DMS 273 treated with DMSO at 0.1 percent for 48 hours (cell line): Measurements from ENCODE around the gene SFT2D1.
"Not testable (repeated sequence)": the region's sequence is repeated elsewhere in the genome, so short reads cannot be mapped to it uniquely, and the experiment has no call there.

ENCODE experiments used
- DNase-seq: peaks from one replicate; lab custom pipeline; 2025; lab: John Stamatoyannopoulos, UW

The SFT2D1 gene

DNA sequence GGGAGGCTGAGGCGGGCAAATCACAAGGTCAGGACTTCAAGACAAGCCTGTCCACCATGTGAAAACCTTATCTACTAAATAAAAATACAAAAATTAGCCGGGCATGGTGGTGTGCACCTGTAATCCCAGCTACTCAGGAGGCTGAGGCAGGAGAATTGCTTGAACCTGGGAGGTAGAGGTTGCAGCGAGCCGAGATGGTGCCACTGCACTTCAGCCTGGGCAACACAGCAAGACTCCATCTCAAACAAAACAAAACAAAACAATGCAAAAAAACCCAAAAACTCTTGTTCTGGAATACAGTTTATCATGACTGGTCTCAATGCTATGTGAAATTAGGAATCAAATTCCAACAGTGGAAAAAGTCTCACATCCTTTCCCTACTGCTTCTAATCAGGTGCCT, 20.1 kb upstream of the SFT2D1 start:
- not testable (repeated sequence) for DNase-seq

DNA sequence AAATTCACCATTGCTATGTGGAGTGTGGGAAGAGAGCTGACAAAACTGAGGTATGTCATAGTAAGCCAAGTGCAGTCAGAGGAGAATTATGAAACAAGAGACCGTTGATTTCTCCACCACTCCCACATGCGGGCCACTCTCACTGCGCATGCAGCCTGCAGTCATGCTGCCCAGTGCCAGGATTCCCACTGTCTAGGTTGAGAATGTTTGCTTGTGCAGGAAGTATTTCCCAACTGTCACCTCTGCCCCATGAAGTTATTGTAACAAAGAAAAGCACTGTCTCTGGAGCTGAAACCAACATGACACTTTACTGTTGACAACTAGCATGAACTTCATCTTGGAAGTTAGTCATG, 18.7 kb upstream of the SFT2D1 start:
- DNase-seq: no peak

DNA sequence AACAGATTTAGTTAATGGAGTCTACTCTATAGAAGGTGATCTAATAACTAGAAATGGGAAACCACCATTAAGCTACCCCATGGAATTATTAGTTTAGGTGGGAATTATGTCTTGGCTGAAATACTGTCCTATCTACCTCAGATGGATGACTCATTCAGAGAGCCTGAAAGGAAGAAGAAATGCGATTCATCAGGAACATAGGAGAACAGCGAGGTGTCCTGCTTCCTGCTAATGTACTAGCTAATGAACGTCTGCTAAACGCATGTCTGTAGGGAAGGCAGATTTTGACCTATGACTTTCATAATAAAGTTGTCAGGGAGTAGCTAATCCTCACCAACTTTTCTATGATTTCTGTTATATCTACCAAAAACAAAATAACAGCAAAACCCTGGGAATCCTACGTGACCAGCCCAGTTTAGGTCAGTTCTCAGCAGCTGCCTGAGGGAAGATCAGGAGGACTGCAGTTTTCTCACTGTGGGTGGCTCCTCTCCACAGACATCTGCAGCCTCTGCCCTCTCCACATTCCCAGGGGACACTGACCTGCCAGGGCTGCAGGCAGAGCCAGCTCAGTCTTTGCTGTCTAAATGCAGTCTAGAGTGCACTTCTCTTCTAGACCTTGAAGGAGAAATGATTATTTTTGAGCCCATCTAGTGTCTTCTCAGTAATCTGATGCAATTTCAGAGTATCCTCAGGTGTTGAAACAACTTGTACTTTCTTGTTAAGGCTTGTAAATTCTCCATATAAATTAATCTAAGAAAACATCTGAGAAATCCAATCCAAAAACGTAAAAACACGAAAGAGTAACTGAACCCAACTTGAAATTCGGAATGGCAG, 18.1 kb upstream of the SFT2D1 start:
- no peak for DNase-seq

DNA sequence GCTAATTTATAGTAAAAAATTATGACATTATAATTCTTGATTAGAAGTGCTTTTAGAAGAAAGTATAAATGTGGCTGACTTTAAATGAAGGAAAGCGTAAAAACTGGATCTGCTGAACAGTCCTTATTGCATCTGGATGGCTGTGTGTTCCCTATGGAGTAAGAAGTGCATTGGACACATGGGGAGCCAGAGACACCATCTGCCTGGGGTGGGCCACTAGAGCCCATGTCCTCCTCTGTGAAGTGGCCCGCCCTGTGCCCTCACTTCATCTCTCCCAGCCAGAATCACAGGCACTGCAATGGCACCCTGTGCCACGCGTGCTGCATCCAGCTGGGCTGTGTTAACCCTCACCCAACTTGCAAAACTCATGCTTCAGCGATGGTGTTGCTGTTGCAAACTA, 13.2 kb upstream of the SFT2D1 start:
- no peak for DNase-seq

DNA sequence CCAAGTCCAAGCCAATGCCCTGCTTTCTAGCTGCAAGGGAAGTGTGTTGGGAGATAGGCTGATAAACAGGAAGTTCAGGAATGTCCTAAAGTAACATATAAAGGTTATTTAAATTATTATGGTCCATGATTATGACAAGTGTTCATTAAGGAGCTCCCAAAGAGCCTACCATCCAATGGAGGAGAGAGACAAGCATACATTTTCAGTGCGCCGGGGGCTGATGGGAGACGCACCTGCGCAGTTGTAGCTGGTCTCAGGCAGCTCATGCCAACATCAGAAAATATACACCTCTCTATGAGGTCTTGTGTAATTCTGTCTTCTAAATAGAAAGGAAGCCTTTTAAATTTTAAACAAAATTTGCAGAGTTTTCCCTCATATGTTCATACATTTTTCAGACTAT, 12.6 kb upstream of the SFT2D1 start:
- no peak for DNase-seq

DNA sequence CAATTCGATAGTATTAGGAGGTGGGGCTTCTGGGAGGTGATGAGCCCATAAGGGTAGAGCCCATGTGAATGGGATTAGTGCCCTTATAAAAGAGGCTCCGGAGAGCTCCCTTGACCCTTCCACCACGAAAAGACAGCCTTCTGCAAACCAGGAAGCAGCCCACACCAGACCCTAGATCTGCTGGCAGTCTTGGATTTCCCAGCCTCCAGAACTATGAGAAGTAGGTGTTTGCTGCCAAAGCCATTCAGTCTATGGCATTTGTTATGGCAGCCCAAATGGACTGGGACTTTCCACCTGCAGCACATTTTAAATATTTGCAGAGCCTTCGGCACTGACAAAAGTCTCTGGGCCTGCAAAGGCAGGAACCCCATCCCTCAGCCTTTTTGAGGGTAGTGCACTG, 11.8 kb upstream of the SFT2D1 start:
- no peak for DNase-seq

DNA sequence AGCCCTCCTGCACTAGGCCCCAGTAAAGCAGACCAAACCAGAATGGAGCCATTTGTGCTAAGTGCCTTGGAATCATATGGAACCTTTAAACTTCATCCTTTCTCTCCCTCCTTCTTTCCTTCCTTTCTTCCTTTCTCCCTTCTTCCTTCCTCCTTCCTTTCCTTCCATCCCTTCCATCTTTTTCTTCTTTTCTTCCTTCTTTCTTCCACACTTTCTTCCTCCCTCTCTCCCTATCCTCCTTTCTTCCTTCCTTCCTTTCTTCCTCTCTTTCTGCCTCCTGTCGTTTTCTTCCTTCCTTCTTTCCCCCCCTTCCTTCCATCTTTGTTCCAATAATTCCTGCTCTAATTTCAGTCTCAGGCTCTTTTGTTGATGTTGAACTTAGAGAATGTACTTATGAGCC, 11.2 kb upstream of the SFT2D1 start:
- no peak for DNase-seq

DNA sequence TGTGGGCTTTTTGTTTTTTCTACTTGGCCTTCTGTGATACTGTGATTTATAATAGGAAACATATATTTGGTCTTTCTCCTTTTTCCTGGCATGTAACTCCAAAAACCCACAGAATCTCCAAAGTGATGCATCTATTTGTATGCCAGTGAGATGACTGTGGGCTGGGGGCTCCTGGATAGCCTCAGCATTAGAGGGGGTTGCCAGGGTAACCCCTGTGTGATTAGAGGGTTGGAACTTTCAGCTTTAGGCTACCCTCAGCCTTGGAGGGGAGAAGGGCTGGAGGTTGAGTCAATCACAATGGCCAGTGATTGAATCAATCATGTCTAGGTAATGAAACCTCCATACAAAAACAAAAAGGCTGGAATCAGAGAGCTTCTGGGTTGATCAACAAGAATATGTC, 10.6 kb upstream of the SFT2D1 start:
- DNase-seq: no peak

DNA sequence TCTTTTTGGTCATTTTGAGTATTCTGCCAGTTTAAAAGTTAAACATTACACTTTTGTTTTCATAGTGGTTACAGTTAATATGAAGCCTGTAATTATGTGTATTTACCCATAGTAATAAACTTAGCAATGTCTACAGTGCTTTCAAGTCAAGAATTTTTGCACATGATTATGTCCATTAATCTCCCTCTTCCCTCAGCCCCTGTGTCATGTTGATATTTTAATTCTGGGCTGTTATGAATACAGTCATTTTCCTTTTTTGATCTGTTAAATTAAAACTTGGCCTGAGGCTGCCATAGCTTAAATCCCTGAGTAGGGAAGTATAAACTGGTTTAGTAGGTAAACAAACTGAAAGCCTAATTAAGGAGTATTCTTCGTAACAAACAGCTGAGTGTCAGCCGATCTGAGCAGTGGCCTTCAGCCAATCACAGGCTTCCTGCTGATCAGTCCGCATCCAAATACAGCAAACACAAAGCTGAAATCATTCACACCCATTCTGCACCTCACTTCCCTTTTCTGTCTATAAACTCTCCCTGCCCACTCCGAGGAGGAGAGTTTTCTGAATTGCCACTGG, 9.5 kb upstream of the SFT2D1 start:
- DNase-seq: no peak

DNA sequence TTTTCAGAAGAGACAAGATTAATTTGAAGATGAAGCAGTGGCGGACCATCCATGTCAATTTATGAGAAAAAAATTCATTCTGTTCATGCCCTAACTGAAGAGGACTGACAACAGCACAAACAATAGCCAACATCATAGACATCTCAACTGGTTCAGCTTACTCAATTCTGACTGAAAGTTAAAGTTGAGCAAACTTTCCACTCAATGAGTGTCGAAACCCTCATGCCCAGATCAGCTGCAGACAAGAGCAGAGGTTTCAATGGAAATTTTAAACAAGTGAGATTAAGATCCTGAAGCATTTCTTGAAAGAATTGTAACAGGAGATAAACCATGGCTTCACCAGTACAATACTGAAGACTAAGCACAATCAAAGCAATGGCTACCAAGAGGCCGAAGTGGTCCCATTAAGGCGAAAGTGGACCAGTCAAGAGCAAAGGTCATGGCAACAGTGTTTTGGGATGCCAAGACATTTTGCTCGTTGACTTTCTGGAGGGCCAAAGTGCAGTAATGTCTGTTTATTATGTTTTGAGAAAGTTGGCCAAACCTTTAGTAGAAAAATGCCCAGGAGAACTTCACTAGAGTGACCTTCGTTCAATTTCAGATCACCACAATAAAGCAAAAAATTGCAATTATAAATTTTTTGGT, 6.1 kb upstream of the SFT2D1 start:
- DNase-seq: no peak

DNA sequence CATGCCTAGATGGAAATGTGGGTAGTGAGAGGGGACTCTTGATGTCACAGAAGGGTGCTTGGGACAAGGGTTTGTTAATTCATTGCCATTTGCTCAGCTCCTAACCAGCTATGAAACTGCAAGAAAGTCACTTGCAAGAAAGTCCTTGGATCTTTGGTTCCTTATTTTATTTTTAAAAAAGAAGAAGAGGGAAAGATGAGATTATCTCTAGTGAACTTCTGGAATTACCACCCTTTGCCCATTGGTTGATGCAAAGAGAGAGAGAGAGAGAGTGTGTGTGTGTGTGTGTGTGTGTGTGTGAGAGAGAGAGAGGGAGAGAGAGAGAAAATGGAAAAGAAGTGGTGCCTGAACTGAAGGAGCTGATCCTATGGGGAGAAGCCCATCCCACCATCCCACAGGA, 4.6 kb upstream of the SFT2D1 start:
- DNase-seq: no peak

DNA sequence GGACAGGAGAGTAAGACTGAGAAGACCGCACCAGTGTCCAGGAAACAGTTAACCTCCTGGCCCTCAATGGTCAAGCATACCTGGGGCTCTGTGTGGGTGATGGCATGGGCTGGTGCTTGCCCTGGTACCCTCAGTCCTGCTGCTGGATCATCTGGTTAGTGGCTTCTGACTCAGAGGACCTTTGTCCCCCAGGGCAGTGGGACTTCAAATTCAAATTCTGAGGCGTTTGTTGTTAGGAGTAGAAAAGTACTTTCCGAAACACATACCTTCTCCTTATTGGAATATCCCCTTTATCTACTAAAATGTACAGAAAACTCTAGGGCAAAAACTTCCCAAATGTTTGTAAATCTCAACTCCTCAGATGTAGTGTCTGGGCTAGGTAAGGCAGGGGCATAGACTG, 4.1 kb upstream of the SFT2D1 start:
- DNase-seq: no peak

DNA sequence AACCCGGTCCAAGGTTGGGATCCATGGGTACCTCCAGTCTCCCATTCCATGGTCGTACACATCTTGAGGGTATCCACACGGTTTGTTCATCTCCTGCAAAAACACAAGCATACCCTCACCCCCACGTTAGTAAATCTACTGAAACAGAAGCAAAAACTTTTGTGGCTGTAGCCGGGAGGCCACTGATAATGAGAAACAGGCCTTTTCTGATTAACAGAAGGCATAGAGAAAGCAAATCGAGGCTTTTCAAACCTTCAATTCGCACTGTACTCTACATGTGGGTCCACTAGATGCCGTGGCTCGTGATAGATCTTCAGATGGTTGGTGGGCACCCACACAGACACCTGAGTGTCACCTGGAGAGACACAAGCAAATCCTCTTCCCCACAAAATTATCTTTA, 3.3 kb upstream of the SFT2D1 start:
- not testable (repeated sequence) for DNase-seq

DNA sequence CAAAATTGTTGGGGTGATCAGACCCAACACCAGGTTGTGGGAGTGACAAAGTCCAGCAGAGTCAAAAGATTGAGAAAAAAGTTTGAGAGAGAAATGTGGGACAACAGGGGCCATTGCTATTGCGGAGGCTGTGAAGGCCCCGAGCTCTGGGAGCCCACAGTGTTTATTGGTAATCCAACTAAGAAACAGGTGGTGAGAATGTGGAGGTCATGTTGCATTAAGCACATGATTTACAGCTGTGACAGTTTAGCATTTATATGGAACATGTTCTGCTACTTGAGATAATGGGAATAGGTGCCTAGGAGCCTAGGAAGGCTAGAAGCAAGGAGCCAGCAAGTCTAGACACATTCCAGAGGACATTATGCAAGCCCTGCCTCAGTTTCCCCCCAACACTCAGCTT, 2.6 kb upstream of the SFT2D1 start:
- not testable (repeated sequence) for DNase-seq

DNA sequence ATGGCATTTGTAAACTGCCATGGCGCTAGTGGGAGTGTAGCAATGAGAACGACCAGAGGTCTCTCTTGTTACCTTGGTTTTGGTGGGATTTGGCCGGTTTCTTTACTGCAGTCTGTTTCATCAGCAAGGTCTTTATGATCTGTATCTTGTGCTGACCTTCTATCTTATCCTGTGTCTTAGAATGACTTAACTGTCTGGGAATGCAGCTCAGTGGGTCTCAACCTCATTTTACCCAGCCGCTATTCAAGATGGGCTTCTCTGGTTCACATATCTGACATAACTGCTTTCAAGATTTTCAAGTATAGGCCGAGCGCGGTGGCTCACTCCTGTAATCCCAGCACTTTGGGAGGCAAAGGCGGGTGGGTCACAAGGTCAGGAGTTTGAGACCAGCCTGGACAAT, 1.9 kb upstream of the SFT2D1 start:
- DNase-seq: no peak

DNA sequence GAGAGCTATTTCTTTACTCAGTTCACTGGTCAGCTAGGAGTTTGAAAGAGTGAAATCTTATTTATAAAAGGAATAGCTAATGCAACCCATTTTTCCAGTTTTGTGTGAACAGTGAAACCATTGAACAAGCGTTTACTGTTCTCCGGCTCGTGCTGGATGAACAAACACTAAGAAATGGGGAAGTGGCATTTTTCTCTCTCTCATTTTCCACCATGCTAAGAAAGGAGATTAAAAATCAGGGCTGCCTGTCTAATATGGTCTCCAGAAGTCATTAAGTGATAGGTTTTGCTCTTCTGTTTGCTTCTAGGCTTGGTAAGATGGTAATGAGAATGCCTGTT, 774 bp upstream of the SFT2D1 start:
- DNase-seq: no peak

DNA sequence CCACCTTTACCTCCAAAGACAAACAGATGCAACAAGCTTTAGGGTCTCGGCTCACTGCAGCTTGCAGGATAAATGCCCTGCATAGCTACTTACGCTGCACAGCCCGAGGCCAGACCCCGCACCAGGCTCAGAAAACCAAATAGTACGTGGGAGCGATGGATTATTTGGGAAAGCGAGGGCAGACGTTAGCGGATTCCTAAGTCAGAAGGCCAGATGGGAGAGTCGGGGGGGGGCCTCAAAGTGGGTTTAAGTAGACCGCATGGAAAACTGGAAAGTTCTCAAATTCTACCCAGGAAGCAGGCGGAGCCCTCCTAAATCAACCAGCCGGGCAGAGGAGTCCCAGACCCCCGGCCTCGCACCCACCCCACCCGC, 382 bp downstream of the SFT2D1 start:
- no peak for DNase-seq

DNA sequence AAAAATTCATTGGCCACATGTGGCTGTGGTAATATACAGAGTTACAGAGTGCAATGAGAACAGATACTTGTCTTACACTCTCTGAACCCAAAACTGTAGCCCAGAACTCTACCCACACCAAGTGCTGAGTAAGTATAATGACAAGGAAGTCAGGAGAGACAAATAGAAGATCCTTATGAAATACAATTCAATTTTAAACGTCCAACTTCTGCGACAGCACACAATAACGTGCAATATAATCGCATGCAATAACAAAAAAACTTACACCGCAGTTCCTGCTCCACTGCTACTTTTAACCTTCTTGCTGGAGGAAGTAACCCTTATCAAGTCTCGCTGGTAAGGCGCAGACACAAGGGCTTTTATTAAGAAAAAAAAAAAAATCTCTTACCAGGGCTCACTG, 881 bp downstream of the SFT2D1 start:
- DNase-seq: no peak

DNA sequence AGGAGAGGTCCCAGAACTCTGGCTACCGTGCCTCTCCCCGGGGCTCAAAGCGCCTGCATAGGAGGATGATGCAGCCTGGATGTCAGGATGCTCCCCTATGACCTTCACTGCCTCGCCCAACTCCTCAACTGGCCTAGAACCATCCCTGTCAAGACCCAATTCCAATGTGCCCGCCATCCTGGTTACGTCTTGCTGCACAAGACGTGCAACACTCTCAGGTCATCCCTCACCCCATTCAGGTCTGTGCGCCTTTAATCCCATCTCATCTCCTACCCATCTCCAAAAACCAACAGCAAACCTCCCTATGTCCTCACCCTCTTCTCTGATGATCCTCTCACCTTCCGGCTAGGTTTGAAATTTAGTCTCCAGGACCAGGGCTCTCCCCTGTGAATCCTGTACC, 3.5 kb downstream of the SFT2D1 start:
- DNase-seq: no peak

DNA sequence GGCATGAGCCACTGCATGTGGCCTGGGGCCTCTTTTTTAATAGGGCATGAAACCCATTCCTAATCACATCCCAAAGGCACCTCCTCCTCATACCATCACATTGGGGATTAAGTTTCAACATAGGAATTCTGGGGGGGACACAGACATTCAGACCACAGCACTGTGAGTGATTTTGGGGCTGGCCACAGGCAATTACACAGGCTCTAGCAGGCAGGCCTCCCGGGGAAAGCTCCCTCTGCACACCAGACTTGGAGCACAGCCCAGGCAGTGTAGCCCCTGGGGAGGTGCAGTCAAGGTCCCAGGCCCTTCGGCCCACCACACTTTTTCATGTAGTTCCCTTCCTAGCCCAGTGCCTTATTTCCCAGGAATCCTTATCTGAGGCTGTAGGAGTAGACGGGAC, 5.5 kb downstream of the SFT2D1 start:
- DNase-seq: no peak

DNA sequence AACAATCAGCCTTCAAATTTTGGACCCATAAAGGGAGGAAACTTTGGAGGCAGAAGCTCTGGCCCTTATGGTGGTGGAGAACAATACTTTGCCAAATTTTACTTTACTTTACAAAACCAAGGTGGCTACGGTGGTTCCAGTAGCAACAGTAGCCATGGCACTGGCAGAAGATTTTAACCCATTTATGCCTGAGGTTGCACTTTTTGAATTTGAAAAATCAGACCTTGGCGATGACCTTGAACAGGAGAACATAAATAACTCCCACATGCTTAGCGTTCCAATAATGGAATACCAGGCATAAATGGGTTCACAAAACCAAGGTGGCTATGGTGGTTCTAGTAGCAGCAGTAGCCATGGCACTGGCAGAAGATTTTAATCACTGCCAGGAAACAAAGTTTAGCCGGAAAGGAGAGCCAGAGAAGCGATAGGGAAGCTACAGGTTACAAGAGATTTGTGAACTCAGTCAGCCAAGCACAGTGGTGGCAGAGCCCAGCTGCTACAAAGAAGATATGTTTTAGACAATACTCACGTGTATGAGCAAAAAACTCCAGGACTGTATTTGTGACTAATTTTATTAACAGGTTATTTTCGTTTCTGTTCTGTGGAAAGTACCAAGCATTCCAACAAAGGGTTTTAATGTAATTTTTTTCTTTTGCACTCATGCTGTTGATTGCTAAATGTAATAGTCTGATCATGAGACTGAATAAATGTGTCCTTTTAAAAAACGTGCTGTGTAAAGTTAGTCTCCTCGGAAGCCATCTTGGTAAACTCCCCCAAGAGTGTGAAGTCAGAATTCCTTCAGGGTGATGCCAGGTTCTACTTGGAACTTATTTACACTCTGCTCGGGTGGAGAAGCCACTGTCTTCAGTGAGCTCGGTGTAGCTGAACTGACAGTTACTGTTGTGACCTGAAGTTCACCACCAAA, 6.7 kb downstream of the SFT2D1 start:
- DNase-seq: no peak

DNA sequence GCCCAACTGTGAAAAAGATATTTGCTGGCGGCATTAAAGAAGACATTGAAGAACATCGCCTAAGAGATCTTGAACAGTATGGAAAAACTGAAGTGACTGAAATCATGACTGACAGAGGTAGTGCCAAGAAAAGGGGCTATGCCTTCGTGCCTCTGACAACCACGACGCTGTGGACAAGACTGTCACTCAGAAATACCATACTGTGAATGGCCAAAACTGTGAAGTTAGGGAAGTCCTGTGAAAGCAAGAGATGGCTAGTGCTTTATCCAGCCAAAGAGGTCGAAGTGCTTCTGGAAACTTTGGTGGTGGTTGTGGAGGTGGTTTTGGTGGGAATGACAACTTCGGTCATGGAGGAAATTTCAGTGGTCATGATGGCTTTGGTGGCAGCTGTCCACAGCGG, 7.5 kb downstream of the SFT2D1 start:
- DNase-seq: no peak
